ENCODE measurements around the gene SPATA46.

GRCh38 chr1:162416215-162416614 is 39.6 kb upstream of the SPATA46 start:
- TF ChIP-seq, protein P1, sequence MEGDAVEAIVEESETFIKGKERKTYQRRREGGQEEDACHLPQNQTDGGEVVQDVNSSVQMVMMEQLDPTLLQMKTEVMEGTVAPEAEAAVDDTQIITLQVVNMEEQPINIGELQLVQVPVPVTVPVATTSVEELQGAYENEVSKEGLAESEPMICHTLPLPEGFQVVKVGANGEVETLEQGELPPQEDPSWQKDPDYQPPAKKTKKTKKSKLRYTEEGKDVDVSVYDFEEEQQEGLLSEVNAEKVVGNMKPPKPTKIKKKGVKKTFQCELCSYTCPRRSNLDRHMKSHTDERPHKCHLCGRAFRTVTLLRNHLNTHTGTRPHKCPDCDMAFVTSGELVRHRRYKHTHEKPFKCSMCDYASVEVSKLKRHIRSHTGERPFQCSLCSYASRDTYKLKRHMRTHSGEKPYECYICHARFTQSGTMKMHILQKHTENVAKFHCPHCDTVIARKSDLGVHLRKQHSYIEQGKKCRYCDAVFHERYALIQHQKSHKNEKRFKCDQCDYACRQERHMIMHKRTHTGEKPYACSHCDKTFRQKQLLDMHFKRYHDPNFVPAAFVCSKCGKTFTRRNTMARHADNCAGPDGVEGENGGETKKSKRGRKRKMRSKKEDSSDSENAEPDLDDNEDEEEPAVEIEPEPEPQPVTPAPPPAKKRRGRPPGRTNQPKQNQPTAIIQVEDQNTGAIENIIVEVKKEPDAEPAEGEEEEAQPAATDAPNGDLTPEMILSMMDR (IDR thresholded peaks at IDR 0.05) = no peak
- no peak for TF ChIP-seq POLR2A (IDR thresholded peaks at IDR 0.05)
- no peak for TF ChIP-seq EP300 (IDR thresholded peaks at IDR 0.05)
